SK-MEL-5 (cell line): ENCODE results near the gene PLA2G4F. TPM values are rescaled to one million over a fixed set of nuclear protein-coding genes. Genes with fewer than 3 reads are reported as not detected.

Experiments
- DNase-seq: peaks from one replicate; pipeline ENCODE4 v3.0.0-alpha.2; 2016; ENCODE audit warnings: low read depth, low spot score
- in situ Hi-C: cut with HindIII; loops from 2 replicates; pipeline ENCODE4 v1.10.0; 2016; ENCODE audit warnings: low sequenced_read_pairs, high pct_unique_total_duplicates, low pct_unique_long_range_greater_than_20kb
- polyA plus RNA-seq, 2 experiments: library from polyadenylated mRNA; depleted of rRNA; stranded (reverse); fragments of >200 nt; gene quantifications; 2 replicates each; pipeline ENCODE4 v1.2.3, GENCODE V29; 2015
- total RNA-seq: library from RNA; depleted of rRNA; stranded (reverse); fragments of >200 nt; shearing (Covaris generic); gene quantifications from 2 replicates; pipeline ENCODE4 v1.2.3, GENCODE V29; 2014; rRNA removed

The PLA2G4F gene
- not detected in 2 replicates for total RNA-seq
- not detected in 2 replicates for polyA plus RNA-seq (2015; cell fraction: cytosol; rRNA removed)
- not detected in 2 replicates for polyA plus RNA-seq (2015; cell fraction: nucleus; rRNA removed)

- DNase-seq, result no peak
- in situ Hi-C loops, result no loop called here
Observed at GRCh38 chr15:42156243-42156922, at the start of gene PLA2G4F. PLA2G4F (minus strand) TSS chr15:42156636; CDS start chr15:42156549, 87 bp downstream.

- in situ Hi-C loops, result no loop called here
- no peak for DNase-seq
Observed at GRCh38 chr15:42203891-42204290, 47.5 kb upstream of the PLA2G4F start.

- no peak for DNase-seq
- in situ Hi-C loops, result no loop called here
Observed at GRCh38 chr15:42202653-42203052, 46.2 kb upstream of the PLA2G4F start.

GRCh38 chr15:42201801-42202200 is 45.4 kb upstream of the PLA2G4F start:
- no peak for DNase-seq
- in situ Hi-C loops, result no loop called here

- no peak for DNase-seq
- in situ Hi-C loops, result no loop called here
Observed at GRCh38 chr15:42199126-42199525, 42.7 kb upstream of the PLA2G4F start.

- in situ Hi-C loops, result no loop called here
- no peak for DNase-seq
Observed at GRCh38 chr15:42198516-42198915, 42.1 kb upstream of the PLA2G4F start.

GRCh38 chr15:42194513-42194912 is 38.1 kb upstream of the PLA2G4F start:
- in situ Hi-C loops, result no loop called here
- DNase-seq, result no peak

- in situ Hi-C loops, result no loop called here
- DNase-seq, result no peak
Observed at GRCh38 chr15:42193383-42193782, 36.9 kb upstream of the PLA2G4F start.

- no peak for DNase-seq
- in situ Hi-C loops, result no loop called here
Observed at GRCh38 chr15:42191610-42192346, 35.3 kb upstream of the PLA2G4F start.

- no peak for DNase-seq
- in situ Hi-C loops, result no loop called here
Observed at GRCh38 chr15:42190370-42190769, 33.9 kb upstream of the PLA2G4F start.

GRCh38 chr15:42185801-42186200 is 29.4 kb upstream of the PLA2G4F start:
- DNase-seq, result no peak
- in situ Hi-C loops, result no loop called here

GRCh38 chr15:42184736-42185135 is 28.3 kb upstream of the PLA2G4F start:
- no peak for DNase-seq
- in situ Hi-C loops, result no loop called here

GRCh38 chr15:42184296-42184695 is 27.9 kb upstream of the PLA2G4F start:
- in situ Hi-C loops, result no loop called here
- DNase-seq, result no peak

- in situ Hi-C loops, result no loop called here
- DNase-seq, result no peak
Observed at GRCh38 chr15:42182961-42183360, 26.5 kb upstream of the PLA2G4F start.

- in situ Hi-C loops, result no loop called here
- DNase-seq, result no peak
Observed at GRCh38 chr15:42182328-42182886, 26.0 kb upstream of the PLA2G4F start.

- in situ Hi-C loops, result no loop called here
- DNase-seq, result no peak
Observed at GRCh38 chr15:42178056-42178455, 21.6 kb upstream of the PLA2G4F start.

- in situ Hi-C loops, result no loop called here
- DNase-seq, result no peak
Observed at GRCh38 chr15:42175671-42176070, 19.2 kb upstream of the PLA2G4F start.

- no peak for DNase-seq
- in situ Hi-C loops, result no loop called here
Observed at GRCh38 chr15:42172475-42172874, 16.0 kb upstream of the PLA2G4F start.

- in situ Hi-C loops, result no loop called here
- no peak for DNase-seq
Observed at GRCh38 chr15:42171795-42172194, 15.4 kb upstream of the PLA2G4F start.
